Neuronal stem cell (in vitro differentiated cells): ENCODE measurements around the gene TAP1.

ENCODE experiments used
- DNase-seq: peaks from one replicate; pipeline ENCODE4 v3.0.0-alpha.2; 2013; ENCODE audit warnings: low spot score
- H2AFZ ChIP-seq: one replicate; pipeline ENCODE4 v1.6.1; 2013; ENCODE audit warnings: mild to moderate bottlenecking, low read length, inconsistent platforms
- H2AK5ac ChIP-seq: 2 replicates; pipeline ENCODE4 v1.6.1; 2013; ENCODE audit warnings: low read depth, mild to moderate bottlenecking, inconsistent platforms, low read length, moderate library complexity, mixed read lengths
- H2BK120ac ChIP-seq: 2 replicates; pipeline ENCODE4 v1.6.1; 2013; ENCODE audit warnings: low read depth, mild to moderate bottlenecking, inconsistent platforms, low read length, moderate library complexity, mixed read lengths
- H2BK12ac ChIP-seq: one replicate; pipeline ENCODE4 v1.6.1; 2013; ENCODE audit warnings: low read length, inconsistent platforms
- H2BK15ac ChIP-seq: 2 replicates; pipeline ENCODE4 v1.6.1; 2013; ENCODE audit warnings: mild to moderate bottlenecking, low read length, inconsistent platforms, mixed read lengths
- H2BK5ac ChIP-seq: one replicate; pipeline ENCODE4 v1.6.1; 2013; ENCODE audit warnings: inconsistent platforms, mild to moderate bottlenecking, low read length, moderate library complexity
- H3K14ac ChIP-seq: one replicate; pipeline ENCODE4 v1.6.1; 2013; ENCODE audit warnings: low read length, inconsistent platforms
- H3K18ac ChIP-seq: 2 replicates; pipeline ENCODE4 v1.6.1; 2013; ENCODE audit warnings: low read length, inconsistent platforms
- H3K23ac ChIP-seq: 2 replicates; pipeline ENCODE4 v1.6.1; 2013; ENCODE audit warnings: low read depth, mild to moderate bottlenecking, mixed read lengths, low read length, inconsistent platforms; ENCODE audit not compliant: poor library complexity
- H3K27ac ChIP-seq: replicated peaks from 3 replicates; pipeline ENCODE4 v1.5.1; 2013; ENCODE audit warnings: low read length, inconsistent platforms
- H3K27me3 ChIP-seq, 3 experiments: 2 replicates each; pipeline ENCODE4 v1.6.1; 2013; ENCODE audit warnings: low read length in 3 of 3, mild to moderate bottlenecking in 2 of 3, inconsistent platforms in 1 of 3, low read depth in 1 of 3, mixed read lengths in 1 of 3, moderate library complexity in 1 of 3; ENCODE audit not compliant: control insufficient read depth in 3 of 3, insufficient read depth in 3 of 3
- H3K36me3 ChIP-seq, 2 donors: replicated peaks in 1 of 2; 2 replicates each; pipeline ENCODE4 v1.6.1; 2013; ENCODE audit warnings: low read length in 2 of 2; ENCODE audit not compliant: control insufficient read depth in 2 of 2, insufficient read depth in 2 of 2
- H3K4ac ChIP-seq: 2 replicates; pipeline ENCODE4 v1.6.1; 2013; ENCODE audit warnings: inconsistent platforms, mild to moderate bottlenecking, low read length, moderate library complexity
- H3K4me1 ChIP-seq, 2 donors: 1 replicate in 1 of 2; 2 replicates in 1 of 2; pipeline ENCODE4 v1.6.1; 2013; ENCODE audit warnings: low read length in 2 of 2, low read depth in 1 of 2; ENCODE audit not compliant: control insufficient read depth in 2 of 2, insufficient read depth in 1 of 2
- H3K4me2 ChIP-seq: one replicate; pipeline ENCODE4 v1.6.1; 2013; ENCODE audit warnings: mild to moderate bottlenecking, low read length, inconsistent platforms; ENCODE audit not compliant: insufficient read depth, poor library complexity, severe bottlenecking
- H3K4me3 ChIP-seq, 2 donors: 2 replicates each; pipeline ENCODE4 v1.5.1; 2013; ENCODE audit warnings: low read length in 2 of 2, mild to moderate bottlenecking in 2 of 2, inconsistent platforms in 1 of 2, moderate library complexity in 1 of 2
- H3K79me1 ChIP-seq: one replicate; pipeline ENCODE4 v1.6.1; 2013; ENCODE audit warnings: low read depth, mild to moderate bottlenecking, inconsistent platforms, low read length, moderate library complexity
- H3K9ac ChIP-seq: one replicate; pipeline ENCODE4 v1.6.1; 2013; ENCODE audit warnings: mild to moderate bottlenecking, low read depth, low read length, inconsistent platforms; ENCODE audit not compliant: poor library complexity
- H3K9me3 ChIP-seq, 2 donors: replicated peaks in 1 of 2; 2 replicates each; pipeline versions ENCODE3 to v1.6.1; 2013; ENCODE audit warnings: low read length in 2 of 2, mild to moderate bottlenecking in 2 of 2, inconsistent platforms in 1 of 2, low read depth in 1 of 2, mixed read lengths in 1 of 2, moderate library complexity in 1 of 2; ENCODE audit not compliant: control insufficient read depth in 2 of 2, insufficient read depth in 1 of 2
- H4K8ac ChIP-seq: one replicate; pipeline ENCODE4 v1.6.1; 2013; ENCODE audit warnings: low read depth, mild to moderate bottlenecking, inconsistent platforms, low read length, moderate library complexity
- H4K91ac ChIP-seq: one replicate; pipeline ENCODE4 v1.6.1; 2013; ENCODE audit warnings: low read length, low read depth, mild to moderate bottlenecking, inconsistent platforms; ENCODE audit not compliant: poor library complexity
- WGBS, 2 donors: extraction: QIAGEN DNeasy Blood & Tissue Kit; methylation state at CpG; one replicate each; pipeline ENCODE4 v1.1.7; 2013; ENCODE audit warnings: missing lambda C conversion rate in 2 of 2, mixed read lengths in 1 of 2; ENCODE audit not compliant: insufficient read length in 2 of 2, insufficient replicate concordance in 1 of 2; ENCODE audit errors: extremely low coverage in 2 of 2; 5-methylcytosine and 5-hydroxymethylcytosine counted together

TAP1 gene

GRCh38 chr6:32855467-32856174 is 2.1 kb upstream of the TAP1 start:
- Histone ChIP-seq H3K9me3 (no peaks in the 10 kb centered on the region), H2AFZ (no peak overlapping the region), H3K9ac (no peak overlapping the region), H2BK12ac (no peak overlapping the region), H3K23ac (no peak overlapping the region), H3K27ac (no peak overlapping the region), H4K8ac (no peak overlapping the region), H3K14ac (no peak overlapping the region), H3K4me2 (no peak overlapping the region), H2BK15ac (no peak overlapping the region), H4K91ac (no peak overlapping the region), H3K4me3 (no peak overlapping the region), H2BK120ac (no peak overlapping the region), H2AK5ac (no peak overlapping the region), H3K27me3 (peaks cover 6 to 96% (median 42%) of the 10 kb centered on the region in 3 experiments), H3K79me1 (no peaks in the 10 kb centered on the region), H3K18ac (no peak overlapping the region), H3K4ac (no peak overlapping the region), H3K4me1 (peaks cover 2 to 14% of the 10 kb centered on the region in 2 donors), H2BK5ac (no peak overlapping the region), H3K36me3 (no peaks in the 10 kb centered on the region)
- no peak for DNase-seq
- WGBS, 2 donors = no CpG with 5 or more reads among the region's 8 CpGs

GRCh38 chr6:32854376-32855178 is 1.1 kb upstream of the TAP1 start:
- H3K4me1 ChIP-seq = peaks cover 2 to 14% of the 10 kb centered on the region in 2 donors
- no peak overlapping the region for H2BK12ac ChIP-seq
- peak overlapping the region; percentile 57 for H3K18ac ChIP-seq
- H3K4me2 ChIP-seq = peak overlapping the region; percentile 99
- H3K4ac ChIP-seq = no peak overlapping the region
- no peak overlapping the region for H3K27ac ChIP-seq
- WGBS, 2 donors = no CpG with 5 or more reads among the region's 24 CpGs
- H3K27me3 ChIP-seq = peaks cover 6 to 96% (median 42%) of the 10 kb centered on the region in 3 experiments
- peak overlapping the region; percentile 65 to 71 for H3K4me3 ChIP-seq
- no peak overlapping the region for H2BK120ac ChIP-seq
- no peak overlapping the region for H2AK5ac ChIP-seq
- H3K14ac ChIP-seq = no peak overlapping the region
- H4K8ac ChIP-seq = no peak overlapping the region
- peak overlapping the region; percentile 99 for H2AFZ ChIP-seq
- H3K36me3 ChIP-seq = no peaks in the 10 kb centered on the region
- no peak overlapping the region for H4K91ac ChIP-seq
- no peak overlapping the region for H2BK15ac ChIP-seq
- no peaks in the 10 kb centered on the region for H3K79me1 ChIP-seq
- no peaks in the 10 kb centered on the region for H3K9me3 ChIP-seq
- DNase-seq = no peak
- no peak overlapping the region for H2BK5ac ChIP-seq
- peak overlapping the region; percentile 22 for H3K9ac ChIP-seq
- no peak overlapping the region for H3K23ac ChIP-seq

- H3K27ac ChIP-seq = no peak overlapping the region
- H3K9me3 ChIP-seq = no peaks in the 10 kb centered on the region
- no peak overlapping the region for H4K8ac ChIP-seq
- H3K9ac ChIP-seq = peak overlapping the region; percentile 89
- peaks cover 2 to 14% of the 10 kb centered on the region in 2 donors for H3K4me1 ChIP-seq
- H3K36me3 ChIP-seq = no peaks in the 10 kb centered on the region
- peak overlapping the region; percentile 27 for H2BK12ac ChIP-seq
- peak overlapping the region; percentile 99 for H2AFZ ChIP-seq
- H3K79me1 ChIP-seq = no peaks in the 10 kb centered on the region
- peak overlapping the region; percentile 88 for H3K18ac ChIP-seq
- DNase-seq = no peak
- H3K4me2 ChIP-seq = peak overlapping the region; percentile 99
- H3K23ac ChIP-seq = peak overlapping the region; percentile 36
- no peak overlapping the region for H2BK5ac ChIP-seq
- H2BK120ac ChIP-seq = no peak overlapping the region
- H3K14ac ChIP-seq = no peak overlapping the region
- peak overlapping the region; percentile 84 for H2BK15ac ChIP-seq
- H3K4ac ChIP-seq = no peak overlapping the region
- H3K4me3 ChIP-seq = peak overlapping the region; percentile 71 to 86
- WGBS, 2 donors = no CpG with 5 or more reads among the region's 41 CpGs
- peaks cover 6 to 94% (median 42%) of the 10 kb centered on the region in 3 experiments for H3K27me3 ChIP-seq
- no peak overlapping the region for H2AK5ac ChIP-seq
- H4K91ac ChIP-seq = peak overlapping the region; percentile 15
These were observed 512 bp downstream of the TAP1 start for GRCh38 chr6:32852844-32853540.
